ENCODE results near the gene VTI1A. TPM values are rescaled to one million over a fixed set of nuclear protein-coding genes. Genes with fewer than 3 reads are reported as not detected.

VTI1A gene
- total RNA-seq, 1 experiment from 2014 or later = 22.0 TPM

DNA sequence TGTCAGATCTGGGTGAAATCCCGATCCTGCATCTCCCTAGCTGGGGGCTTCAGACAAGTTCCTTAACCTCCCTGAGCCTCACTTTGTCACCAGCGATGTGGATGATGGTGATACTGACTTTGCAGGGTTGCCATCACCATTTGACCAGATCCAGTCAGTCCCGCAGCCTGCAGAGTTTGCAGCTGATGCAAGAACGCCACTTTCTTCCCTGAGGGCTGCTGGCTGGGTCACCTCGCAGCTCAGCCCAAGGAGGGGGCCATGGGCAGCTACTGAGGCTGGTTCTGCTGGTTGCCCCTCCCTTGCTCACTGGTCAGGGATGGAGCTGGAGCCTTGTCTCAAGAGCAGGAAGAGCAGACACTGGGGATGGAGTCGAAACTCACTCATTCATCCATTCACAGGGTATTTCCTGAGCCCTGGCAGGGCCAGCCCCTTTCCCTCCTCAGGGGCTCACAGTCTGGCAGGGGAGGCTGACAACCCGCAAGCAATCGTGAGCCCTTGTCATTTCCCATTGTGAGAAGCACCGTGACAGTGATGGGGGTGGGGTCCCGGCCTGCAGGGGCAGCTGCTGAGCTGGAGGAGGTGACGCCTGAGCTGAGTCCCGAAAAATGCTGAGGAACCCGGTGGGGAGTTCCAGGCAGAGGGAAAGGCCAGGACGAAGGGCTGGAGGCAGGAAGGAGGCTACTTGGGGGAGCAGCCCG lies 391.9 kb downstream of the VTI1A start:
- H3K27me3 ChIP-seq (ENCODE audit: insufficient read depth, low read length) = no peaks in the 10 kb centered on the region
- no peak overlapping the region for H3T11ph ChIP-seq (ENCODE audit: low read length)
- DNase-seq = peak; percentile 66
- no peaks in the 10 kb centered on the region for H3K9me3 ChIP-seq (ENCODE audit: control insufficient read depth, low read depth, low read length)
- peaks cover 5% of the 10 kb centered on the region; the same call in 1 of the 2 replicates for H3K4me1 ChIP-seq (ENCODE audit: insufficient read depth, low read length)
- peaks cover 11% of the 10 kb centered on the region for H3K27me3 Mint-ChIP-seq (ENCODE audit: low read depth)
- H3K4me2 ChIP-seq (ENCODE audit: insufficient read depth, insufficient read length, low read length) = no peak overlapping the region
- no peaks in the 10 kb centered on the region for H4K20me1 ChIP-seq (ENCODE audit: control insufficient read depth, insufficient read depth, insufficient read length)
- TF ChIP-seq, protein P1, sequence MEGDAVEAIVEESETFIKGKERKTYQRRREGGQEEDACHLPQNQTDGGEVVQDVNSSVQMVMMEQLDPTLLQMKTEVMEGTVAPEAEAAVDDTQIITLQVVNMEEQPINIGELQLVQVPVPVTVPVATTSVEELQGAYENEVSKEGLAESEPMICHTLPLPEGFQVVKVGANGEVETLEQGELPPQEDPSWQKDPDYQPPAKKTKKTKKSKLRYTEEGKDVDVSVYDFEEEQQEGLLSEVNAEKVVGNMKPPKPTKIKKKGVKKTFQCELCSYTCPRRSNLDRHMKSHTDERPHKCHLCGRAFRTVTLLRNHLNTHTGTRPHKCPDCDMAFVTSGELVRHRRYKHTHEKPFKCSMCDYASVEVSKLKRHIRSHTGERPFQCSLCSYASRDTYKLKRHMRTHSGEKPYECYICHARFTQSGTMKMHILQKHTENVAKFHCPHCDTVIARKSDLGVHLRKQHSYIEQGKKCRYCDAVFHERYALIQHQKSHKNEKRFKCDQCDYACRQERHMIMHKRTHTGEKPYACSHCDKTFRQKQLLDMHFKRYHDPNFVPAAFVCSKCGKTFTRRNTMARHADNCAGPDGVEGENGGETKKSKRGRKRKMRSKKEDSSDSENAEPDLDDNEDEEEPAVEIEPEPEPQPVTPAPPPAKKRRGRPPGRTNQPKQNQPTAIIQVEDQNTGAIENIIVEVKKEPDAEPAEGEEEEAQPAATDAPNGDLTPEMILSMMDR (conservative IDR thresholded peaks at IDR 0.05) = no peak
- H3K36me3 Mint-ChIP-seq (ENCODE audit: insufficient read depth in 1 of 3, low read depth in 3 of 3) = peaks cover 0 to 9% (median 7%) of the 10 kb centered on the region in 3 experiments; a peak in 4 of 7 replicates
- H4K91ac ChIP-seq (ENCODE audit: insufficient read length, low read depth, low read length) = no peak overlapping the region
- no peak overlapping the region for H4K8ac ChIP-seq (replicated peaks; ENCODE audit: insufficient read length, low read depth, low read length)
- no peak overlapping the region for H4K5ac ChIP-seq (ENCODE audit: insufficient read length, low read depth, low read length)
- H3K4ac ChIP-seq (ENCODE audit: low read depth, low read length) = no peak overlapping the region
- H3K9ac ChIP-seq (ENCODE audit: extremely low read depth, insufficient read length, low read length) = no peak overlapping the region
- H3K79me1 ChIP-seq (ENCODE audit: insufficient read depth, low read depth, low read length, poor library complexity, severe bottlenecking) = no peaks in the 10 kb centered on the region
- no peak overlapping the region for H3K27ac ChIP-seq (ENCODE audit: insufficient read length, low read depth, low read length)
- no peaks in the 10 kb centered on the region for H3K79me2 ChIP-seq (ENCODE audit: insufficient read depth, low read length)
- peak overlapping the region in 1 of 3 experiments; percentile 35; a peak in 2 of 7 replicates for H3K27ac Mint-ChIP-seq
- no peak overlapping the region for H2BK12ac ChIP-seq (ENCODE audit: insufficient read length, low read depth, low read length)
- H2AK5ac ChIP-seq (ENCODE audit: insufficient read length, low read length) = no peak overlapping the region
- no peak overlapping the region for H2BK15ac ChIP-seq (ENCODE audit: low read depth, low read length)
- 0 out of 2 replicates have a peak overlapping the region, but pooled peaks have one; percentile 30 for H3K14ac ChIP-seq (ENCODE audit: insufficient read depth, low read length)
- H3K56ac ChIP-seq (ENCODE audit: insufficient read length, low read depth, low read length) = no peak overlapping the region
- H2BK20ac ChIP-seq (ENCODE audit: low read depth, low read length, poor library complexity, severe bottlenecking) = no peak overlapping the region
- no peak overlapping the region for H2BK5ac ChIP-seq (ENCODE audit: insufficient read length, low read length)
- peaks cover 6 to 9% of the 10 kb centered on the region in 2 experiments; a peak in 3 of 5 replicates for H3K9me3 Mint-ChIP-seq
- H3K23ac ChIP-seq (ENCODE audit: insufficient read length, low read depth, low read length) = no peak overlapping the region
- no peak overlapping the region for H3K4me3 Mint-ChIP-seq
- H3K18ac ChIP-seq (ENCODE audit: insufficient read length, low read depth, low read length) = no peak overlapping the region
- H3K4me1 Mint-ChIP-seq = peaks cover 47 to 55% of the 10 kb centered on the region in 2 experiments
- no CpG with 5 or more reads among the region's 15 CpGs for WGBS (ENCODE audit: extremely low coverage, insufficient read length, low lambda C conversion rate)
- H2BK120ac ChIP-seq (ENCODE audit: low read depth, low read length, poor library complexity, severe bottlenecking) = no peak overlapping the region
- no peaks in the 10 kb centered on the region for H3K23me2 ChIP-seq (ENCODE audit: insufficient read length, low read depth, low read length, poor library complexity, severe bottlenecking)
- no peak overlapping the region for H2AFZ ChIP-seq (ENCODE audit: low read length)

All from H9 (cell line).